ENCODE data around the gene NMRAL1.
A peak's percentile ranks its signal among the peaks of the same experiment; 100 is the strongest.

GRCh38 chr16:4425378-4426020 lies 48.9 kb downstream of the NMRAL1 start, which contains the start of gene DNAJA3:
- TF ChIP-seq, protein P1, sequence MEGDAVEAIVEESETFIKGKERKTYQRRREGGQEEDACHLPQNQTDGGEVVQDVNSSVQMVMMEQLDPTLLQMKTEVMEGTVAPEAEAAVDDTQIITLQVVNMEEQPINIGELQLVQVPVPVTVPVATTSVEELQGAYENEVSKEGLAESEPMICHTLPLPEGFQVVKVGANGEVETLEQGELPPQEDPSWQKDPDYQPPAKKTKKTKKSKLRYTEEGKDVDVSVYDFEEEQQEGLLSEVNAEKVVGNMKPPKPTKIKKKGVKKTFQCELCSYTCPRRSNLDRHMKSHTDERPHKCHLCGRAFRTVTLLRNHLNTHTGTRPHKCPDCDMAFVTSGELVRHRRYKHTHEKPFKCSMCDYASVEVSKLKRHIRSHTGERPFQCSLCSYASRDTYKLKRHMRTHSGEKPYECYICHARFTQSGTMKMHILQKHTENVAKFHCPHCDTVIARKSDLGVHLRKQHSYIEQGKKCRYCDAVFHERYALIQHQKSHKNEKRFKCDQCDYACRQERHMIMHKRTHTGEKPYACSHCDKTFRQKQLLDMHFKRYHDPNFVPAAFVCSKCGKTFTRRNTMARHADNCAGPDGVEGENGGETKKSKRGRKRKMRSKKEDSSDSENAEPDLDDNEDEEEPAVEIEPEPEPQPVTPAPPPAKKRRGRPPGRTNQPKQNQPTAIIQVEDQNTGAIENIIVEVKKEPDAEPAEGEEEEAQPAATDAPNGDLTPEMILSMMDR (IDR thresholded peaks at IDR 0.05) = no peak
- peak in 1 of 2 donors; percentile 70 for TF ChIP-seq POLR2A (IDR thresholded peaks at IDR 0.05)

All from lower leg skin (tissue), 3 donors.